NCI-H146 (cell line): ENCODE data around the gene SCART1.
"Not testable (repeated sequence)": the region's sequence is repeated elsewhere in the genome, so short reads cannot be mapped to it uniquely, and the experiment has no call there.

Experiments used
- DNase-seq: peaks from one replicate; lab custom pipeline; 2025; lab: John Stamatoyannopoulos, UW

The SCART1 gene

GRCh38 chr10:133456041-133456951 lies 2.6 kb downstream of the SCART1 start:
- no peak for DNase-seq

- no peak for DNase-seq
These were observed 3.5 kb downstream of the SCART1 start for GRCh38 chr10:133457100-133457841.

- no peak for DNase-seq
These were observed 4.4 kb downstream of the SCART1 start for GRCh38 chr10:133458021-133458709.

GRCh38 chr10:133458710-133459453 lies 5.1 kb downstream of the SCART1 start:
- no peak for DNase-seq

- DNase-seq: no peak
These were observed 5.9 kb downstream of the SCART1 start for GRCh38 chr10:133459454-133460207.

GRCh38 chr10:133460208-133460769 lies 6.5 kb downstream of the SCART1 start:
- DNase-seq: no peak

GRCh38 chr10:133461027-133461426 lies 7.3 kb downstream of the SCART1 start:
- DNase-seq: no peak

GRCh38 chr10:133461841-133462240 lies 8.1 kb downstream of the SCART1 start:
- no peak for DNase-seq

GRCh38 chr10:133462512-133463305 lies 9.0 kb downstream of the SCART1 start:
- DNase-seq: no peak

GRCh38 chr10:133464582-133465031 lies 10.9 kb downstream of the SCART1 start:
- no peak for DNase-seq

- no peak for DNase-seq
These were observed 11.6 kb downstream of the SCART1 start for GRCh38 chr10:133465191-133465949.

GRCh38 chr10:133465950-133466474 lies 12.3 kb downstream of the SCART1 start:
- no peak for DNase-seq

- DNase-seq: no peak
These were observed 13.0 kb downstream of the SCART1 start for GRCh38 chr10:133466683-133467275.

GRCh38 chr10:133467286-133467911 lies 13.7 kb downstream of the SCART1 start:
- no peak for DNase-seq

GRCh38 chr10:133469205-133469604 lies 15.5 kb downstream of the SCART1 start:
- DNase-seq: not testable (repeated sequence)

- no peak for DNase-seq
These were observed 17.8 kb downstream of the SCART1 start for GRCh38 chr10:133471300-133472109.

GRCh38 chr10:133473270-133473669 lies 19.5 kb downstream of the SCART1 start:
- DNase-seq: no peak
